Sigmoid colon (tissue), 7 donors: ENCODE data around the gene CUL9. TPM values are rescaled to one million over a fixed set of nuclear protein-coding genes. Genes with fewer than 3 reads are reported as not detected.

Source experiments
- DNase-seq: peaks from one replicate; pipeline ENCODE4 v3.0.0-alpha.2; 2019
- H3K27ac ChIP-seq, 4 donors: fragments of 200-600 bp; sonication (generic); one replicate each; pipeline ENCODE4 v1.5.1; 2016 to 2019; ENCODE audit warnings: mild to moderate bottlenecking in 1 of 4
- H3K27me3 ChIP-seq, 3 donors: fragments of 200-600 bp; sonication (generic); one replicate each; pipeline ENCODE4 v1.5.1; 2019; ENCODE audit warnings: mild to moderate bottlenecking in 1 of 3
- H3K36me3 ChIP-seq, 4 donors: fragments of 200-600 bp; sonication (generic); one replicate each; pipeline ENCODE4 v1.5.1; 2016 to 2019
- H3K4me1 ChIP-seq, 4 donors: fragments of 200-600 bp; sonication (generic); one replicate each; pipeline ENCODE4 v1.5.1; 2017 to 2019
- H3K4me3 ChIP-seq, 4 donors: fragments of 200-600 bp; sonication (generic); one replicate each; pipeline ENCODE4 v1.5.1; 2017 to 2019; ENCODE audit warnings: mild to moderate bottlenecking in 2 of 4, moderate library complexity in 1 of 4
- H3K9me3 ChIP-seq, 4 donors: fragments of 200-600 bp in 3 of 4; sonication (generic) in 3 of 4; one replicate each; pipeline versions ENCODE4 v1.5.1 to v1.6.1; 2013 to 2019
- EP300 ChIP-seq, 4 donors: sonication (generic); formaldehyde crosslinking; IDR thresholded peaks; one replicate each; pipeline ENCODE4 v1.6.1; 2017; ENCODE audit warnings: antibody characterized with exemption in 4 of 4
- POLR2A ChIP-seq, 2 donors: fragments of 450-650 bp; IDR thresholded peaks; one replicate each; pipeline ENCODE4 v1.6.1; 2016; ENCODE audit warnings: antibody characterized with exemption in 2 of 2, mild to moderate bottlenecking in 2 of 2, moderate library complexity in 2 of 2
- POLR2AphosphoS5 ChIP-seq, 4 donors: sonication (generic); formaldehyde crosslinking; IDR thresholded peaks; one replicate each; pipeline ENCODE4 v1.6.1; 2017; ENCODE audit warnings: antibody characterized with exemption in 4 of 4
- WGBS, 2 donors: extraction: QIAGEN DNeasy Blood & Tissue Kit; methylation state at CpG; one replicate each; pipeline ENCODE4 v1.1.7; 2013; 5-methylcytosine and 5-hydroxymethylcytosine counted together
- intact Hi-C: fragments of 100-400 bp; cut with DNase I; formaldehyde crosslinking; loops from one replicate; pipeline ENCODE4 v1.15.1; 2023
- polyA plus RNA-seq, 3 donors: library from polyadenylated mRNA; stranded (reverse); fragments of 200-250 nt; gene quantifications; one replicate each; pipeline ENCODE4 v1.2.3, GENCODE V29; 2013
- total RNA-seq, 4 donors: library from RNA; depleted of rRNA; stranded (reverse); fragments of >200 nt; gene quantifications; one replicate each; pipeline ENCODE4 v1.1.0, GENCODE V29; 2016
- TF ChIP-seq, protein P1 (sequence below), 4 experiments: fragments of 450-650 bp in 3 of 4; fragments of 200-600 bp in 1 of 4; IDR thresholded peaks; one replicate each; pipeline ENCODE4 v1.5.1; 2016 to 2019; ENCODE audit warnings: antibody characterized with exemption in 4 of 4, mild to moderate bottlenecking in 3 of 4, moderate library complexity in 2 of 4
- donor health status: healthy with polysubstance abuse.
- donor health status: Bipolar disorder and iron deficiency.
- donor health status: healthy.

CUL9 gene
- total and polyA plus RNA-seq, 7 donors, result 5.1 to 49.6 (median 28.2) TPM

DNA sequence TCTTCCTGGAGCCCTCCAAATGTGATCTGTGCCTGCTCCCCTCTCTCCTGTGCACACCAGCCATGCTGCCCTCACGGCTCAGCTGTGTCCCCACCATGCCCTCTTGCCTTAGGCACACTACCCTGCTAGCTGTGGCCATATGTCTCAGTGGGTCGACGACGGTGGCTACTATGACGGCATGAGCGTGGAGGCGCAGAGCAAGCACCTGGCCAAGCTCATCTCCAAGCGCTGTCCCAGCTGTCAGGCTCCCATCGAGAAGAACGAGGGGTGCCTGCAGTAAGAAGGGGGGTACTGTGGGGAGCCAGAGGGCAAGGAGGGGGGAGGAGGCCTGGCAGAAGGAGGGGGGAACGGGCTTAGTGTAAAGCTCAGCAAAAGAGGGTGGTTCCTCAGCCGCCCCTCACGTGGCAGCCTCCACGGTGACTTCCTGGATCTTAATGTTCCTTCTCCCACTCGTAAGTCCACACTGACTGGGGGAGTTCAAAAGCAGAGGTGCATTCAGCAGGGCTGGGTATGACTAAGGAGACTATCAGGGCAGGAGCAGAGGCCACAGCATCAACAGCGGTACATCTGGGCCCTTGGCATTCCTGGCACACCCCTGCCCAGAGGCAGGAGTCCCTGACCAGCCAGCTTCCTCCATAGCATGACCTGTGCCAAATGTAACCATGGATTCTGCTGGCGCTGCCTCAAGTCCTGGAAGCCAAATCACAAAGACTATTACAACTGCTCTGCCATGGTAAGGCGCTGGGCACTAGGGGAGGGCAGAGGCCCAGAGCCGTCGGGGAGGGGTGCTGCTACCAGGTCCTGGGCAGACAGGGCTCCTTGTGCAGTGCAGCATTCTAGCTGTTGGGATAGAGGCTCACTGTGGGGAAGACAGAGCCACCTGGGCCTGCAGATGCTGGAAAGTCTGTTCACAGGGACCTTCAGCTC lies 39.3 kb downstream of the CUL9 start:
- TF ChIP-seq EP300 (IDR thresholded peaks at IDR 0.05) (no peak), POLR2A (IDR thresholded peaks at IDR 0.05) (no peak), POLR2AphosphoS5 (IDR thresholded peaks at IDR 0.05) (no peak)
- TF ChIP-seq, protein P1, sequence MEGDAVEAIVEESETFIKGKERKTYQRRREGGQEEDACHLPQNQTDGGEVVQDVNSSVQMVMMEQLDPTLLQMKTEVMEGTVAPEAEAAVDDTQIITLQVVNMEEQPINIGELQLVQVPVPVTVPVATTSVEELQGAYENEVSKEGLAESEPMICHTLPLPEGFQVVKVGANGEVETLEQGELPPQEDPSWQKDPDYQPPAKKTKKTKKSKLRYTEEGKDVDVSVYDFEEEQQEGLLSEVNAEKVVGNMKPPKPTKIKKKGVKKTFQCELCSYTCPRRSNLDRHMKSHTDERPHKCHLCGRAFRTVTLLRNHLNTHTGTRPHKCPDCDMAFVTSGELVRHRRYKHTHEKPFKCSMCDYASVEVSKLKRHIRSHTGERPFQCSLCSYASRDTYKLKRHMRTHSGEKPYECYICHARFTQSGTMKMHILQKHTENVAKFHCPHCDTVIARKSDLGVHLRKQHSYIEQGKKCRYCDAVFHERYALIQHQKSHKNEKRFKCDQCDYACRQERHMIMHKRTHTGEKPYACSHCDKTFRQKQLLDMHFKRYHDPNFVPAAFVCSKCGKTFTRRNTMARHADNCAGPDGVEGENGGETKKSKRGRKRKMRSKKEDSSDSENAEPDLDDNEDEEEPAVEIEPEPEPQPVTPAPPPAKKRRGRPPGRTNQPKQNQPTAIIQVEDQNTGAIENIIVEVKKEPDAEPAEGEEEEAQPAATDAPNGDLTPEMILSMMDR (IDR thresholded peaks at IDR 0.05), result no peak
- Histone ChIP-seq H3K36me3 (peaks cover 0 to 71% (median 8%) of the 10 kb centered on the region in 4 donors), H3K9me3 (no peaks in the 10 kb centered on the region), H3K4me3 (no peak overlapping the region), H3K27ac (no peak overlapping the region), H3K27me3 (no peaks in the 10 kb centered on the region), H3K4me1 (no peaks in the 10 kb centered on the region)
- peak; percentile 35 for DNase-seq
- intact Hi-C loops, result no loop called here
- 86 to 91% methylated on average over 20 of the region's 20 CpGs for WGBS, 2 donors

DNA sequence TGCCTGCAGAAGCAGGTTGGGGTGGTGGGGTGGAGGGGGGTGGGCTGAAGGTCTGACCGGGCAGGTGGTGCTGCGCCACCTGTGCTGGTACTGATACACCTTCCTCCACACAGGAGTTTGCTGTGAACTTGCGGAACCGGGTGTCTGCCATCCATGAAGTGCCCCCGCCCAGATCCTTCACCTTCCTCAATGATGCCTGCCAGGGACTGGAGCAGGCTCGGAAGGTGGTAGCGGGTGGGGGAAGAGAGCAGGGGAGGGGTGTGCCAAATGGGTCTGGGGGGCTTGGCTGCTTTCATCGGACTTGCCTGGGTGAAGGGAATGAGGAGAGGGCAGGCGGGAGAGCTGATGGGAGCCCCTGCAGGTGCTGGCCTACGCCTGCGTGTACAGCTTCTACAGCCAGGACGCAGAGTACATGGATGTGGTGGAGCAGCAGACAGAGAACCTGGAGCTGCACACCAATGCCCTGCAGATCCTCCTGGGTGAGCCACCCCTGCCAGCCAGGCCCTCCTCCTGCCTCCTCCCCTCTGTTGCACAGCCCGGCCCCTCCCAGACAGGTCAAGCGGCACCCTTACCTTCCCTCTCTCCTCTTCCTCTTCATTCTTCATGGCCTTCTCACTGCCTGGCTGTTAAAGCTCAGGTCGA lies 40.5 kb downstream of the CUL9 start:
- peaks cover 0 to 58% (median 7%) of the 10 kb centered on the region in 4 donors for H3K36me3 ChIP-seq
- peak; percentile 52 for DNase-seq
- no peak overlapping the region for H3K27ac ChIP-seq
- H3K9me3 ChIP-seq, result no peaks in the 10 kb centered on the region
- no peaks in the 10 kb centered on the region for H3K27me3 ChIP-seq
- H3K4me3 ChIP-seq, result no peak overlapping the region
- no peaks in the 10 kb centered on the region for H3K4me1 ChIP-seq
- WGBS, 2 donors, result 90 to 92% methylated on average over 15 of the region's 15 CpGs
- TF ChIP-seq EP300 (IDR thresholded peaks at IDR 0.05) (no peak), POLR2AphosphoS5 (IDR thresholded peaks at IDR 0.05) (no peak), POLR2A (IDR thresholded peaks at IDR 0.05) (no peak)
- TF ChIP-seq, protein P1 (IDR thresholded peaks at IDR 0.05), result no peak
- intact Hi-C loops, result no loop called here

GRCh38 chr6:43223175-43223574 lies 41.2 kb downstream of the CUL9 start:
- H3K27me3 ChIP-seq, result no peaks in the 10 kb centered on the region
- H3K9me3 ChIP-seq, result no peaks in the 10 kb centered on the region
- H3K36me3 ChIP-seq, result peaks cover 0 to 53% (median 7%) of the 10 kb centered on the region in 4 donors
- DNase-seq, result peak; percentile 53
- H3K4me3 ChIP-seq, result no peak overlapping the region
- TF ChIP-seq, protein P1 (IDR thresholded peaks at IDR 0.05), result no peak
- TF ChIP-seq EP300 (IDR thresholded peaks at IDR 0.05) (no peak), POLR2AphosphoS5 (IDR thresholded peaks at IDR 0.05) (no peak), POLR2A (IDR thresholded peaks at IDR 0.05) (no peak)
- 88 to 91% methylated on average over 14 of the region's 14 CpGs for whole genome bisulfite sequencing, 2 donors
- intact Hi-C loops, result no loop called here
- peaks cover 0 to 4% (median under 1%) of the 10 kb centered on the region in 4 donors for H3K4me1 ChIP-seq
- no peak overlapping the region for H3K27ac ChIP-seq

GRCh38 chr6:43226192-43226851 lies 44.3 kb downstream of the CUL9 start:
- 90 to 92% methylated on average over 11 of the region's 11 CpGs for WGBS, 2 donors
- no peaks in the 10 kb centered on the region for H3K27me3 ChIP-seq
- intact Hi-C loops, result loop anchor here (5.0 kb wide), 1 partner anchor 281 kb away; no protein-coding TSS in a partner anchor
- TF ChIP-seq POLR2AphosphoS5 (IDR thresholded peaks at IDR 0.05), result no peak
- TF ChIP-seq EP300 (IDR thresholded peaks at IDR 0.05), result no peak
- no peak for TF ChIP-seq POLR2A (IDR thresholded peaks at IDR 0.05)
- TF ChIP-seq, protein P1 (IDR thresholded peaks at IDR 0.05), result no peak
- no peak overlapping the region for H3K4me3 ChIP-seq
- H3K9me3 ChIP-seq, result no peaks in the 10 kb centered on the region
- peaks cover 0 to 25% (median 7%) of the 10 kb centered on the region in 4 donors for H3K36me3 ChIP-seq
- H3K27ac ChIP-seq, result no peak overlapping the region
- H3K4me1 ChIP-seq, result peaks cover 0 to 15% (median 11%) of the 10 kb centered on the region in 4 donors
- DNase-seq, result peak; percentile 48
